NCI-H1048 (cell line): Measurements from ENCODE around the gene SLCO3A1.

Experiments
- DNase-seq: peaks from one replicate; lab custom pipeline; 2025; lab: John Stamatoyannopoulos, UW

The SLCO3A1 gene

DNA sequence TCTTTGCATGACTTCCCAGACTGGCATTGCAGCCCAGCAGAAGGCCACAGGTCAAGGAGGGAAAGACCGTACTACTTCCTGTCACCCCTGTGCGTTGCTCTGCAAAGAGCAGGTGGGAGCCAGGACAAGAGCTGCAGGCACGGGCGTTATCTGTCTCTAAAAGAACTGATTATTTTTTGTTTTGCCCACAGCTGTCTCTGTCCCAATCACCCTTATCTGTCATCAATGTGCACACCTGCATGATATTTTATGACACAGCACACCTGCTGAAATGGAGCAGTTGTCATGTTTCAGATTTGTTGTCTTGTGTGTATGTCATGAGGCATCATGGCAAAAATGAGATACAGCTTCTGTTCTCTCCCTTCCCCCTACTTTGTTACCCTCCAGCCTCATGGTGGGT, 58.8 kb downstream of the SLCO3A1 start:
- DNase-seq: no peak

DNA sequence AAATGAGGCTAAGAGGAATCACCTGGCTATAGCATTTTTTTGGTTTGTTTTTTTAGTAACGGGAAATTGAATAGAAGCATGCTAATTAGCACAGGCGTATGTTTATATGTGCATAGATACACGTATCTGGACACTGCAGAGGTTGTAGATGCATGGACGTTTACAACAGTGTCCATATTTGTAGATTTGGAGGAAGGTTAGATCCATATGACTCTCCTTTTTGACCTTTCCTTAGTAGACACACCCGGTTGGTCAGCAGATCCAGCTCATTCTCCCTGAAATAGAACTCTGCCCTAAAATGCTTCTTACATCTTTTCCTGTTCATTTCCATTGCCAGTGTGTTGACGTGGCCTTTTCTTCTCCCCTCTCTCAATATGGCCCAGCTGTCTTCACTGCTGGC, 60.1 kb downstream of the SLCO3A1 start:
- DNase-seq: no peak

GRCh38 chr15:91915576-91915975, 62.1 kb downstream of the SLCO3A1 start:
- DNase-seq: no peak

GRCh38 chr15:91916051-91916450, 62.5 kb downstream of the SLCO3A1 start:
- DNase-seq: no peak

DNA sequence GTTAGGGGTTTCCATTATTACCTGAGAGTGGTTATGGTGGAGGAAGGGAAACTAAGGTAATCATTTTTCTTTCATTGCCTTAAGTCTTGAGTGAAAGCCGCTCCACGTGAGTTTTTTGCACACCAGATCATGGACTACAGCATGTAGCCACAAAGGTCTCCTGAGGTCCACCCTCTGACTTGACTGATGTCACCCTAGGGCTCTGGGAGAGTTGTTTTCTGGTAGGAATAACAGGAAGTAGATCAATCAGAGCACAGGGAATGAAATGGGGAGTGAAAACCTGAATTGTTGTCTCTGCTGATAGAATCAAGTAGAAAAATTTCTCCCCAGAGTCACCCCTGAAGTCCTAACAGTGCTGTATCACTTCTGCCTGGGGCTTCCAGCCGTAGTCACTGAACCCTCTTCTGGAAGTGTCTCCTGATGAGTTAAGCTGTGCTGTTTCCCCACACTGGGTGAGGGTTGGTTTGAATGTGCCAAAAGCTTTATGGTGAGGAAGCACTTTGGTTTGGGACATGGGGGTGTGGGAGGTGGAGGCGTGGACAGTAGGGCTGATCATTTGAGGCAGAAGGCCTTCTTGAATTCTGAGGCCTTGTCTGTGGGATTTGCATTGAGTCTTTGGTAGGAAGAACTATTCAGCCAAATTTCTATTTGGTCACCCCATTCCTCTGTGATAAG, 64.3 kb downstream of the SLCO3A1 start:
- no peak for DNase-seq

DNA sequence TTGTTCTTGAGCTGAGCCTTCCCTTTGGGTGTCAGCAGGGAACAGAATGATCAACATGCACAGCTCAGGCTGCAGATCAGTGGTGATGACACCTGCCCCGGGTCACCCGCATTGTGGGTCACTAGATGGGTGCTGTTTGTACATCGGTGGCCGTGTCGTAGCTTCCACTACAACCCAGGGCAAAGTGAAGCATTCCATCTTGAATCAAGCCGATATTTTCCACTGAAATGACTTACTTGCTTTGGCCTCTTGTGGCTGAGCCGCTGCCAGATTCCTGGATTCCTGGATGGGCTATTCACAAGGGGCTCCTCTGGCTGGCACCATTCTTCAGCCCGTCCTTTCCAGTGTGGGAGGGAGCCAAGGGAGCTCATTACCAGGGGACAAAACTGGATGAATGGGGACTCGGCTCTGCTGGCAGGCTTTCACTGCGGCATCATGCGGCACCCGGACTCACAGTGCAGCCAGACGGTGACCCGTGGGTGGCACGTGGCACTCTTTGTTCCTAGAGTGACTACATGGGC, 65.6 kb downstream of the SLCO3A1 start:
- no peak for DNase-seq

GRCh38 chr15:91921188-91921842, 67.8 kb downstream of the SLCO3A1 start:
- no peak for DNase-seq

- no peak for DNase-seq
Measured at GRCh38 chr15:91921843-91922198, 68.3 kb downstream of the SLCO3A1 start.

- DNase-seq: no peak
Measured at GRCh38 chr15:91922646-91923547, 69.4 kb downstream of the SLCO3A1 start.

- DNase-seq: no peak
Measured at GRCh38 chr15:91924183-91924582, 70.7 kb downstream of the SLCO3A1 start.

GRCh38 chr15:91924837-91925495, 71.5 kb downstream of the SLCO3A1 start:
- DNase-seq: no peak

DNA sequence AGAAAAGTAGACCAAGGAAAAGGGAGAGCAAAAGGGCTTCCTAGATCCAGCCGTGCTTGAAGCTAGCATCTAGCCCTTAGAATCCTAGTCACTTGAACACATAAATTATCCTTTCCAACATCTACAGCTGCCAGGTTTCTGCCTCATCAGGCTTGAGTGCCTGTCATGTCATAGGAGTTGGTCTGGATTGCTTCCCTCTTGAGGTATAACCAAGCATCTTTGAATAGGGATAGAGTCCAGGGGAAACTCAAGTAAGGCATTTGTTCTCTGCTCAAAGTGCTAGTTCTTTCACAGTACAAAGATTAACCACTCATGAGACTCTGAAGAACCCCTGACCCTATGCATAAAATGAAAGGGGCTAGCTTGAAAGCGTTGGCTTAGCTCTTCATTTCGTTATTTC, 72.3 kb downstream of the SLCO3A1 start:
- DNase-seq: no peak

- no peak for DNase-seq
Measured at GRCh38 chr15:91926908-91927270, 73.4 kb downstream of the SLCO3A1 start.

DNA sequence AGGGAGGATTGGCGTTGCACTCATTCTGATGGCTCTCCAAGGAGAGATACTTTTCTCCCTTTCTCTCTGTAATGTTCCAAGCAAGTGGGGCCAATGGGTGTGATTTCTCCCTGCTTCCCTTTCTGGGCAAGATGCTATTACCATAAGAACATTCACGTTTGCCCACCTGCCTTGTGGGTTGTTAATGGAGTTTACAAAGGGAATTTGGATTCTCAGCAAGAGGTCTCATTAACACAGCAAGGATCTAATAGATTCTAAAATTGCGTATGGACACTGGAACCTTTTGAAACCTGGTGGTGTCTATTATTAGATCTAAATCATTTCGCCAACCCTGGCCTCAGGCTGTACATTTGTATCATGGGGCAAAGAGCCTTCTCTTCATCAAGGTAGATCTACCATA, 74.1 kb downstream of the SLCO3A1 start:
- no peak for DNase-seq

- DNase-seq: no peak
Measured at GRCh38 chr15:91928675-91929074, 75.2 kb downstream of the SLCO3A1 start.

DNA sequence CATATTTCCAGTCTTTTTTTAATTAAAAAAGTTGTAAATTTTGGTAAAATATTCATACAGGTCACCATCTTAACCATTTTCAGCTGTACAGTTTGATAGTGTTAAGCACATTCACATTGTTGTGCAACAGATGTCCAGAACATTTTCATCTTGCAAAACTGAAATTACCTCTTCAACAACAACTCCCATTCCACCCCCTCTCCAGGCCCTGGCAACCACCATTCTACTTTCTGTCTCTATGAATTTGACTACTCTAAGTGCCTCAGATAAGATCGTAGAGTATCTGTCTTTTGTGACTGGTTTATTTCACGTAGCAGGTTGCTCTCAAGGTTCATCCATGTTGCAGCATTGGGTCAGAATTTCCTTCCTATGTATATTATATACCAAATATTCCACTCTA, 76.0 kb downstream of the SLCO3A1 start:
- DNase-seq: no peak

GRCh38 chr15:91930092-91930491, 76.6 kb downstream of the SLCO3A1 start:
- no peak for DNase-seq

DNA sequence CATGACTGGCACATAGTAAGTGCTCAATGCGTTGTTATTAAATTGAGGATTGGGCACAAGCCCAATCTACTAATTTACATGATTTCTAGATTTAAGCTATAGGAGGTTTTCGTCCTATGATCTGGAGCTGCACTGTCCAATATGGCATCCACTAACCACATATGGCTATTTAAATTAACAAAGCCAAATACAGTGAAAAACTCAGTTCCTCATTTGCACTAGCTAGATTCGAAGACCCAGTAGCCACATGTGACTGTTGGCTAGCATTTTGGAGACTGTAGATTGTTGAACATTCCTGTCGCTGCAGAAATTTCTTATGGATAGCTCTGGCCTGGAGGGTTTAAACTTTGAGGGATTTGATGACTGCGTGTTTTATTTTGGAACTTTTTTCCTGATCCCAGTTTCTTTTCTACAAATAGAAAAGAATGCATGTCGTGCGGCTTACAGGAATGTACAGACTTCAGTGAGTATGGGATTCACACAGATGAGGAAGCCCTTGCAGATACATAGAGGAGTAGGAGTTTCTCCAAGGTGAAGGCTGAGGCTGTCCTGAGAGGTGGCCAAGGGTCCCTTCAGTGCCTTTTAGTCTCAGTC, 82.8 kb downstream of the SLCO3A1 start:
- DNase-seq: no peak

DNA sequence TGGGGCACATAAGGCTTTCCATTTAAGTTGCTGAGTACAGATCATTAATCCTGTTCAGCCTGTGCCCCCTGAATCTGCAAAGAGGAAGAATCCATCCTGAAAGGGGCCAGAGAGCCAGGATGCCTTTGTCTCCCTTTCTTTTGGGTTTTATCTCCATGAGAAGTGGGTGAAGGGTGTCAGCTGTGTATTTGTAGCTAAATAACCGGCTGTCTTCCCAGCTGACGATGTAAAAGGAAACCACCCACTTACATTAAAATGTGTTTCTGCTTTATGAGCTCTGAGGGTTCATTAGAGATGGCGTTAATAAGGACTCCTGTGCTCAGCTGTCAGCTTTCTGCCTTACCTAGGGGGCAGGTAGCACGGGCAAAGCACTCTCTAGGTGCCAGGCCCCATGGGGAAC, 83.4 kb downstream of the SLCO3A1 start:
- no peak for DNase-seq

DNA sequence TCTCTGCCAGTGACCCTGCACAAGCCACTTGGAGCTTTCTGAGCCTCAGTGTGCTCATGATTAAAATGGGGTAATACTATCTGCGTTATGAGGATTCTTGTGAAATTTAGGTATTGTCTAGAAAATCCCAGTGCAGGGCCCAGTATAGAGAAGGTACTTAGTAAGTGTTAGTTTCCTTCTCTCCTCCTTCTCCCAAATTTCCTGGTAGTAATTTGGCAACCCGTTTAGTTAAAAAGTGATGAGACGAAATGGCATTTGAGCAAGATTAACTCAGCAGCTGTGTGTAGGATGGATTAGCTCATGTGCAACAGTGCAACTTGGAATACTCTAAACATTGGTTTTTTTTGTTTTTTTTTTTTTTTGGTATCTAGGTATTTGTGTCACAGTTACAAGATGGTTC, 84.6 kb downstream of the SLCO3A1 start:
- DNase-seq: no peak

DNA sequence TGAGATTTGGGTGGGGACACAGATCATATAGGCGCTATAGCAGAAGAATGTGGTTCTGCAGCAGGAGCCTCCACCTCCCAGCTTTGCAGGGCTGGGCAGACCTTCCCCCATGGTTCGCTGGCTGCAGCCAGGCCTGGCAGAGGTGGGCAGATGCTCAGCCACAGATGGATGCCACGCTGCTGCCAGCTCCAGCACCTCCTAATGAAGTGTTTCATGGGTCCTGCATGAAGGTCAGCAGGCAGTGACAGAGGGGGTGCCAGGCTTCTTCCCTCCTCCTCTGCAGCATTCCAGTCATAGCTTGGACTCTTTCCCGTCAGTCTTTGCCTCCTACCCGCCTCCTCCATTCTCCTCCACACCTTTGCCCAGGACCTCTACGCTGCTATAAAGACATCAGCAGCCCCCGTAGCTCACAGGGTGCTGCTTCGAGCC, 85.9 kb downstream of the SLCO3A1 start:
- no peak for DNase-seq
